HT-29 (cell line): ENCODE measurements around the gene ULK4. TPM values are rescaled to one million over a fixed set of nuclear protein-coding genes. Genes with fewer than 3 reads are reported as not detected.
"Not testable (repeated sequence)": the region's sequence is repeated elsewhere in the genome, so short reads cannot be mapped to it uniquely, and the experiment has no call there.

ENCODE experiments used
- DNase-seq: peaks from one replicate; pipeline ENCODE4 v3.0.0-alpha.2; 2015; ENCODE audit warnings: low spot score
- total RNA-seq: library from RNA; depleted of rRNA; stranded (reverse); fragments of >200 nt; shearing (Covaris generic); gene quantifications from 2 replicates; pipeline ENCODE4 v1.2.3, GENCODE V29; 2014

The ULK4 gene
- total RNA-seq, 1 experiment from 2014 or later: 3.2 TPM

GRCh38 chr3:41768363-41768762 lies 193.5 kb downstream of the ULK4 start:
- DNase-seq: no peak

- not testable (repeated sequence) for DNase-seq
Measured at GRCh38 chr3:41762867-41763266, 199.0 kb downstream of the ULK4 start.

GRCh38 chr3:41753651-41754050 lies 208.3 kb downstream of the ULK4 start:
- no peak for DNase-seq

- DNase-seq: no peak
Measured at GRCh38 chr3:41751597-41751996, 210.3 kb downstream of the ULK4 start.

- no peak for DNase-seq
Measured at GRCh38 chr3:41749988-41750387, 211.9 kb downstream of the ULK4 start.

- no peak for DNase-seq
Measured at GRCh38 chr3:41746215-41746614, 215.7 kb downstream of the ULK4 start.

GRCh38 chr3:41742121-41742520 lies 219.8 kb downstream of the ULK4 start:
- no peak for DNase-seq

- DNase-seq: no peak
Measured at GRCh38 chr3:41740374-41740886, 221.5 kb downstream of the ULK4 start.

GRCh38 chr3:41726891-41727290 lies 235.0 kb downstream of the ULK4 start:
- DNase-seq: no peak

- no peak for DNase-seq
Measured at GRCh38 chr3:41717641-41718040, 244.3 kb downstream of the ULK4 start.

- peak; percentile 6 for DNase-seq
Measured at GRCh38 chr3:41716471-41716870, 245.4 kb downstream of the ULK4 start.

- DNase-seq: no peak
Measured at GRCh38 chr3:41715376-41715775, 246.5 kb downstream of the ULK4 start.

- no peak for DNase-seq
Measured at GRCh38 chr3:41711651-41712050, 250.3 kb downstream of the ULK4 start.

GRCh38 chr3:41710646-41711388 lies 251.1 kb downstream of the ULK4 start:
- no peak for DNase-seq

- not testable (repeated sequence) for DNase-seq
Measured at GRCh38 chr3:41709213-41709612, 252.7 kb downstream of the ULK4 start.

GRCh38 chr3:41708176-41708575 lies 253.7 kb downstream of the ULK4 start:
- DNase-seq: no peak

GRCh38 chr3:41705893-41706292 lies 256.0 kb downstream of the ULK4 start:
- no peak for DNase-seq

- DNase-seq: no peak
Measured at GRCh38 chr3:41701191-41701698, 260.7 kb downstream of the ULK4 start.

GRCh38 chr3:41700155-41700554 lies 261.7 kb downstream of the ULK4 start:
- no peak for DNase-seq

- DNase-seq: no peak
Measured at GRCh38 chr3:41698898-41699297, 263.0 kb downstream of the ULK4 start.

GRCh38 chr3:41697702-41698101 lies 264.2 kb downstream of the ULK4 start:
- no peak for DNase-seq

- DNase-seq: not testable (repeated sequence)
Measured at GRCh38 chr3:41695806-41696205, 266.1 kb downstream of the ULK4 start.

- DNase-seq: no peak
Measured at GRCh38 chr3:41693799-41694198, 268.1 kb downstream of the ULK4 start.
